Measurements from ENCODE around the gene EFNA1.

The EFNA1 gene

GRCh38 chr1:155125946-155126555, 1.6 kb upstream of the EFNA1 start (continued):
- peak; percentile 93 for TF ChIP-seq GLIS1 (tag by site-specific recombination; IDR thresholded peaks at IDR 0.05)
- no peak for TF ChIP-seq ZNF549 (tag by site-specific recombination; IDR thresholded peaks at IDR 0.05)
- TF ChIP-seq ZNF585B (tag by site-specific recombination; IDR thresholded peaks at IDR 0.05), result no peak
- 0 out of 2 replicates have a peak, but pooled peaks have one; percentile 6 for TF ChIP-seq PRDM4 (tag by site-specific recombination; IDR thresholded peaks at IDR 0.05)
- TF ChIP-seq ZNF449 (tag by site-specific recombination; IDR thresholded peaks at IDR 0.05), result peak; percentile 25; the same call in 1 of the 2 replicates
- no peak for TF ChIP-seq ZNF777 (tag by site-specific recombination; IDR thresholded peaks at IDR 0.05; ENCODE audit: borderline replicate concordance)
- TF ChIP-seq ZNF692 (tag by site-specific recombination; IDR thresholded peaks at IDR 0.05), result peak; percentile 19; the same call in 1 of the 2 replicates
- no peak for TF ChIP-seq ZBTB1 (tag by site-specific recombination; IDR thresholded peaks at IDR 0.05)
- 0 out of 2 replicates have a peak, but pooled peaks have one; percentile 36 for TF ChIP-seq KLF16 (tag by site-specific recombination; IDR thresholded peaks at IDR 0.05)
- TF ChIP-seq ZBTB26 (tag by site-specific recombination; optimal IDR thresholded peaks at IDR 0.05), result peak; percentile 60

- POLR2A ChIA-PET, result interaction anchor here (0.7 to 2.9 kb wide), 6 partner anchors 8 to 46 kb away, joined by 3 to 9 read pairs (median 6); partner anchors contain the start of genes KRTCAP2 and SLC50A1
- Histone ChIP-seq H3K27ac (ENCODE audit: extremely low read depth, low read depth, low read length) (peak overlapping the region; percentile 73), H3K36me3 (ENCODE audit: control insufficient read depth in 2 of 2, insufficient read depth in 1 of 2, low read length in 2 of 2) (peaks cover 0 to 10% of the 10 kb centered on the region in 2 experiments; a peak in 1 of 3 replicates), H3K4me1 (ENCODE audit: control insufficient read depth, insufficient read depth, low read length) (peaks cover 21% of the 10 kb centered on the region), H3K9me3 (ENCODE audit: control insufficient read depth, insufficient read depth, low read depth, low read length) (no peaks in the 10 kb centered on the region), H3K4me3 (ENCODE audit: low read depth, low read length) (peak overlapping the region; percentile 62)
- CTCF ChIA-PET, result interaction anchor here (1.4 to 2.6 kb wide), 4 partner anchors 32 to 46 kb away, joined by 5 to 17 read pairs (median 6); partner anchors contain the start of gene KRTCAP2
- TF ChIP-seq WT1 (tag by site-specific recombination; IDR thresholded peaks at IDR 0.05) (peak; percentile 72; the same call in 1 of the 2 replicates), ZNF600 (tag by site-specific recombination; IDR thresholded peaks at IDR 0.05) (no peak; the same call in 1 of the 2 replicates), ZBTB26 (tag by site-specific recombination; optimal IDR thresholded peaks at IDR 0.05) (no peak), OSR2 (tag by site-specific recombination; IDR thresholded peaks at IDR 0.05) (peak; percentile 32), ZBTB8A (tag by site-specific recombination; IDR thresholded peaks at IDR 0.05) (peak; percentile 93), PRDM4 (tag by site-specific recombination; IDR thresholded peaks at IDR 0.05) (0 out of 2 replicates have a peak, but pooled peaks have one; percentile 8), ZNF692 (tag by site-specific recombination; IDR thresholded peaks at IDR 0.05) (peak; percentile 52), ZBTB48 (tag by site-specific recombination; IDR thresholded peaks at IDR 0.05) (no peak), ZNF140 (tag by site-specific recombination; IDR thresholded peaks at IDR 0.05) (no peak), REPIN1 (tag by site-specific recombination; IDR thresholded peaks at IDR 0.05; ENCODE audit: low read depth) (0 out of 2 replicates have a peak, but pooled peaks have one; percentile 13)
Measured at GRCh38 chr1:155126556-155127104, 1.0 kb upstream of the EFNA1 start.

Measured in HEK293 (cell line).